Glutamatergic neuron (in vitro differentiated cells): Measurements from ENCODE around the gene LRCH1. TPM values are rescaled to one million over a fixed set of nuclear protein-coding genes. Genes with fewer than 3 reads are reported as not detected.

Experiments
- DNase-seq: peaks from one replicate; pipeline ENCODE4 v3.0.0; 2022
- H3K27ac Mint-ChIP-seq: one replicate; pipeline ENCODE4 v1.8.0; 2020; ENCODE audit warnings: mild to moderate bottlenecking, mixed read lengths, inconsistent platforms; ENCODE audit not compliant: unreplicated experiment
- H3K27me3 Mint-ChIP-seq: one replicate; pipeline ENCODE4 v1.8.0; 2020; ENCODE audit warnings: mild to moderate bottlenecking, moderate library complexity, mixed read lengths, inconsistent platforms; ENCODE audit not compliant: unreplicated experiment
- H3K36me3 Mint-ChIP-seq: one replicate; pipeline ENCODE4 v1.8.0; 2020; ENCODE audit warnings: mild to moderate bottlenecking, mixed read lengths, inconsistent platforms; ENCODE audit not compliant: unreplicated experiment
- H3K4me1 Mint-ChIP-seq: one replicate; pipeline ENCODE4 v1.8.0; 2020; ENCODE audit warnings: mild to moderate bottlenecking, low read depth, mixed read lengths, inconsistent platforms; ENCODE audit not compliant: unreplicated experiment
- H3K4me3 Mint-ChIP-seq: one replicate; pipeline ENCODE4 v1.8.0; 2020; ENCODE audit warnings: mild to moderate bottlenecking, mixed read lengths, inconsistent platforms; ENCODE audit not compliant: unreplicated experiment
- H3K9me3 Mint-ChIP-seq: one replicate; pipeline ENCODE4 v1.8.0; 2020; ENCODE audit warnings: mild to moderate bottlenecking, moderate library complexity, mixed read lengths, inconsistent platforms; ENCODE audit not compliant: unreplicated experiment
- CTCF ChIP-seq: fragments of 200-600 bp; sonication (generic); IDR thresholded peaks from one replicate; pipeline ENCODE4 v1.5.0; 2021; ENCODE audit not compliant: partially characterized antibody, unreplicated experiment
- total RNA-seq: library from RNA; stranded (reverse); fragmentation: NEBNext Ultra II Directional; extraction: Animal tissue kit (Norgen Biotek cat#: 25700); gene quantifications from one replicate; pipeline ENCODE4 v1.2.1, GENCODE V29; 2021; ENCODE audit not compliant: unreplicated experiment

The LRCH1 gene
- total RNA-seq, 1 donor from 2014 or later, result 40.6 TPM

- H3K4me1 Mint-ChIP-seq, result peaks cover 67% of the 10 kb centered on the region
- peaks cover 10% of the 10 kb centered on the region for H3K36me3 Mint-ChIP-seq
- H3K27me3 Mint-ChIP-seq, result peaks cover 15% of the 10 kb centered on the region
- peak overlapping the region; percentile 91 for H3K27ac Mint-ChIP-seq
- H3K4me3 Mint-ChIP-seq, result peak overlapping the region; percentile 67
- TF ChIP-seq CTCF, result no peak
- peak; percentile 31 for DNase-seq
- H3K9me3 Mint-ChIP-seq, result peaks cover 18% of the 10 kb centered on the region
These were observed 84.2 kb downstream of the LRCH1 start for GRCh38 chr13:46637213-46637612.

DNA sequence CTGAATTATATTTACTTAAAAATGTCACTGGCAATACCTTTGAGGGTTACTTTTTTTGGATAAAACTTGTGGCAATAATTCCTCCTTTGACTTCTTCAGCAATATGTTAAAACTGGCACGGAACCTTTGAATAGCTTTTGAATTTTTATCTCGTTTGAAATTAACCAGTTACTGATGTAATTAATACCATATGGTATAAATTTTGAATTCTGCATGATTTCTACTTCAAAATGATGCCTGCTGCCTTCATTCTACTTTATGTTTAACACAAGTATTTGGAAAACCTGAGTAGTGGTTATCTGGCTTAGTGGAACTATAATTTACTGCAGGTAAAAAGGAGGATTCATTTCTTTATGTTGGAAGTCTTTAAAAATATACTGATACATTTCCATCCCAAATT, 85.3 kb downstream of the LRCH1 start:
- Mint-ChIP-seq H3K27me3 (peaks cover 14% of the 10 kb centered on the region), H3K4me3 (no peak overlapping the region), H3K36me3 (peaks cover 10% of the 10 kb centered on the region), H3K27ac (no peak overlapping the region), H3K4me1 (peaks cover 65% of the 10 kb centered on the region), H3K9me3 (peaks cover 16% of the 10 kb centered on the region)
- no peak for TF ChIP-seq CTCF
- DNase-seq, result no peak

GRCh38 chr13:46639033-46639981, 86.3 kb downstream of the LRCH1 start:
- Mint-ChIP-seq H3K36me3 (peaks cover 9% of the 10 kb centered on the region), H3K4me1 (peaks cover 65% of the 10 kb centered on the region), H3K27me3 (peaks cover 7% of the 10 kb centered on the region), H3K27ac (peak overlapping the region; percentile 17), H3K4me3 (peak overlapping the region; percentile 41), H3K9me3 (peaks cover 13% of the 10 kb centered on the region)
- no peak for DNase-seq
- TF ChIP-seq CTCF, result no peak

- Mint-ChIP-seq H3K9me3 (peaks cover 10% of the 10 kb centered on the region), H3K4me3 (no peak overlapping the region), H3K27me3 (peaks cover 7% of the 10 kb centered on the region), H3K27ac (peak overlapping the region; percentile 45), H3K4me1 (peaks cover 63% of the 10 kb centered on the region), H3K36me3 (peaks cover 4% of the 10 kb centered on the region)
- no peak for TF ChIP-seq CTCF
- no peak for DNase-seq
These were observed 87.9 kb downstream of the LRCH1 start for GRCh38 chr13:46640843-46641242.
